DMS153 (cell line): ENCODE measurements around the gene RAPSN.

Experiments used
- DNase-seq: peaks from one replicate; lab custom pipeline; 2025; lab: John Stamatoyannopoulos, UW

Gene RAPSN

GRCh38 chr11:47466201-47466600, 17.3 kb upstream of the RAPSN start:
- no peak for DNase-seq

GRCh38 chr11:47464483-47464882, 15.5 kb upstream of the RAPSN start:
- DNase-seq, result peak; percentile 99

GRCh38 chr11:47461876-47462275, 12.9 kb upstream of the RAPSN start:
- DNase-seq, result no peak

- no peak for DNase-seq
These were observed 11.8 kb upstream of the RAPSN start for GRCh38 chr11:47460571-47461235.

- peak; percentile 71 for DNase-seq
These were observed 5.3 kb upstream of the RAPSN start for GRCh38 chr11:47454258-47454671.

- no peak for DNase-seq
These were observed 4.4 kb upstream of the RAPSN start for GRCh38 chr11:47453365-47453764.

GRCh38 chr11:47451990-47452389, 3.1 kb upstream of the RAPSN start:
- no peak for DNase-seq

GRCh38 chr11:47451436-47451835, 2.5 kb upstream of the RAPSN start:
- no peak for DNase-seq

GRCh38 chr11:47449541-47449940, 605 bp upstream of the RAPSN start:
- no peak for DNase-seq

GRCh38 chr11:47447906-47448305, 1.0 kb downstream of the RAPSN start:
- DNase-seq, result no peak

GRCh38 chr11:47446833-47447232, 2.1 kb downstream of the RAPSN start:
- no peak for DNase-seq

GRCh38 chr11:47445840-47446239, 3.1 kb downstream of the RAPSN start:
- no peak for DNase-seq

GRCh38 chr11:47443817-47444216, 5.1 kb downstream of the RAPSN start:
- no peak for DNase-seq

GRCh38 chr11:47443028-47443700, 5.8 kb downstream of the RAPSN start:
- DNase-seq, result peak; percentile 67

GRCh38 chr11:47442514-47442913, 6.4 kb downstream of the RAPSN start:
- no peak for DNase-seq

- no peak for DNase-seq
These were observed 7.5 kb downstream of the RAPSN start for GRCh38 chr11:47441421-47441820.

GRCh38 chr11:47440054-47440476, 8.9 kb downstream of the RAPSN start:
- no peak for DNase-seq

GRCh38 chr11:47438721-47439120, 10.2 kb downstream of the RAPSN start:
- no peak for DNase-seq

GRCh38 chr11:47437746-47438418, 11.1 kb downstream of the RAPSN start:
- DNase-seq, result no peak

- DNase-seq, result no peak
These were observed 11.7 kb downstream of the RAPSN start for GRCh38 chr11:47437218-47437745.

- no peak for DNase-seq
These were observed 12.2 kb downstream of the RAPSN start for GRCh38 chr11:47436726-47437125.

GRCh38 chr11:47435687-47436086, 13.2 kb downstream of the RAPSN start:
- DNase-seq, result no peak
